ENCODE results near the gene A4GNT.

DNA sequence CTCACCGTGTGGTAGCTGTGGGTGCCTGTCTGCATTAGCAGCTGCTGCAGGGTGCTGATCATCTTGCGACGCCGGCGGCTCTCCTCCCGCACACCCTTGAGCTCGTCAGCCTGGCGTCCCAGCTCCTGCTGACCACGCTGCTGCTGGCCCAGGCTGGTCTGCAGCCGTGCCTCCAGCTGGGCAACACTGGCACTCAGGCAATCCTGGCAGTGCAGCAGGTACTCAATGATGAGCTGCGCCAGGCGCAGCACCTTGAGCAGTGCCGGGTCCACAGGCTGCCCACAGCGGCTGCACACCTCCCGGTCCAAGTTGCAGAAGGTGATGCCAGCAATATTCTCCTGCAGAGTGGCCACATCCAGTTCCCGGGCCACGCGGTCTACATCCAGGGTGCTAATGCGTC, 28.7 kb downstream of the A4GNT start:
- no peak for TF ChIP-seq EZH2 (IDR thresholded peaks at IDR 0.05; ENCODE audit: borderline replicate concordance, low read length)
- TF ChIP-seq, protein P1, sequence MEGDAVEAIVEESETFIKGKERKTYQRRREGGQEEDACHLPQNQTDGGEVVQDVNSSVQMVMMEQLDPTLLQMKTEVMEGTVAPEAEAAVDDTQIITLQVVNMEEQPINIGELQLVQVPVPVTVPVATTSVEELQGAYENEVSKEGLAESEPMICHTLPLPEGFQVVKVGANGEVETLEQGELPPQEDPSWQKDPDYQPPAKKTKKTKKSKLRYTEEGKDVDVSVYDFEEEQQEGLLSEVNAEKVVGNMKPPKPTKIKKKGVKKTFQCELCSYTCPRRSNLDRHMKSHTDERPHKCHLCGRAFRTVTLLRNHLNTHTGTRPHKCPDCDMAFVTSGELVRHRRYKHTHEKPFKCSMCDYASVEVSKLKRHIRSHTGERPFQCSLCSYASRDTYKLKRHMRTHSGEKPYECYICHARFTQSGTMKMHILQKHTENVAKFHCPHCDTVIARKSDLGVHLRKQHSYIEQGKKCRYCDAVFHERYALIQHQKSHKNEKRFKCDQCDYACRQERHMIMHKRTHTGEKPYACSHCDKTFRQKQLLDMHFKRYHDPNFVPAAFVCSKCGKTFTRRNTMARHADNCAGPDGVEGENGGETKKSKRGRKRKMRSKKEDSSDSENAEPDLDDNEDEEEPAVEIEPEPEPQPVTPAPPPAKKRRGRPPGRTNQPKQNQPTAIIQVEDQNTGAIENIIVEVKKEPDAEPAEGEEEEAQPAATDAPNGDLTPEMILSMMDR (conservative IDR thresholded peaks at IDR 0.05 in 1 of 2, IDR thresholded peaks at IDR 0.05 in 1 of 2; ENCODE audit: extremely low read depth in 1 of 2, insufficient read depth in 1 of 2, low read depth in 1 of 2, low read length in 2 of 2), result no peak
